ENCODE results near the gene SLC38A4.

DNA sequence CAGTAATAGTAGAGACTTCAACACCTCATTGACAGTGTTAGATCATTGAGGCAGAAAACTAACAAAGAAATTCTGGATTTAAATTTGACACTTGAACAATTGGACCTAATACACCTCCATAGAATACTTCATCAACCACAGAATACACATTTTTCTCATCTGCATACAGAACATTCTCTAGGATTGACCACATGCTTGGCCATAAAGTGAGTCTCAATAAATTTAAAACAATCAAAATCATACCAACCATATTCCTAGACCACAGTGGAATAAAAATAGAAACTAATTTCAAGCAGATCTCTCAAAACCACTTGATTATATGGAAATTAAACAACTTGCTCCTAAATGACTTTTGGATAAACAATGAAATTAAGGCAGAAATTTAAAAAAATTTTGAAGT, 82.3 kb downstream of the SLC38A4 start:
- TF ChIP-seq, protein P1, sequence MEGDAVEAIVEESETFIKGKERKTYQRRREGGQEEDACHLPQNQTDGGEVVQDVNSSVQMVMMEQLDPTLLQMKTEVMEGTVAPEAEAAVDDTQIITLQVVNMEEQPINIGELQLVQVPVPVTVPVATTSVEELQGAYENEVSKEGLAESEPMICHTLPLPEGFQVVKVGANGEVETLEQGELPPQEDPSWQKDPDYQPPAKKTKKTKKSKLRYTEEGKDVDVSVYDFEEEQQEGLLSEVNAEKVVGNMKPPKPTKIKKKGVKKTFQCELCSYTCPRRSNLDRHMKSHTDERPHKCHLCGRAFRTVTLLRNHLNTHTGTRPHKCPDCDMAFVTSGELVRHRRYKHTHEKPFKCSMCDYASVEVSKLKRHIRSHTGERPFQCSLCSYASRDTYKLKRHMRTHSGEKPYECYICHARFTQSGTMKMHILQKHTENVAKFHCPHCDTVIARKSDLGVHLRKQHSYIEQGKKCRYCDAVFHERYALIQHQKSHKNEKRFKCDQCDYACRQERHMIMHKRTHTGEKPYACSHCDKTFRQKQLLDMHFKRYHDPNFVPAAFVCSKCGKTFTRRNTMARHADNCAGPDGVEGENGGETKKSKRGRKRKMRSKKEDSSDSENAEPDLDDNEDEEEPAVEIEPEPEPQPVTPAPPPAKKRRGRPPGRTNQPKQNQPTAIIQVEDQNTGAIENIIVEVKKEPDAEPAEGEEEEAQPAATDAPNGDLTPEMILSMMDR (IDR thresholded peaks at IDR 0.05) = no peak
- TF ChIP-seq POLR2A (IDR thresholded peaks at IDR 0.05) = no peak
